GM18909 (cell line): Measurements from ENCODE around the gene PRR29.

Source experiments
- ATAC-seq: cut with Tn5 transposase; IDR thresholded peaks from one replicate; pipeline ENCODE4 v1.9.1; 2021; ENCODE audit warnings: mild to moderate bottlenecking; ENCODE audit not compliant: unreplicated experiment, poor library complexity

Gene PRR29

GRCh38 chr17:63998050-63998720 lies at the start of gene PRR29:
PRR29 (plus strand) TSS chr17:63998351; CDS start chr17:63998365, 14 bp downstream.
- ATAC-seq, result peak; percentile 72

DNA sequence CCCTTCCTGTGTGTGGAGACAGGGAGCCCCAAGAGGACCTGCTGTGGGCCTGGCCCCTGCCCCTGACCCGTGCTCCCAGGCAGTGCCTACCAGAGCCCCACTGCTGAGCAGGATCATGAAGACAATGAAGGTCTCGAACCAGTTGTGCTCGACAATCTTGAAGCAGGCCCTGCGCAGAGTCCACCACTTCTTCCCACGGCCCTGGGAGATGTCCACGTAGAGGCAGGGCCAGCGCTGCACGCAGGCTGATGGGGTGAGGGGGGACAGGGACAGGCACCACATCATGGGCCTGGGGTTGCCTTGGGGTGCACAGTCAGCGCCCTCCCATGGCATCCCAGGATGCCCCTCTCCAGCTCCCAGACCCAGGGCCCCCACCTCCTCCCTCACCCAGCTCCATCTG lies 49.6 kb upstream of the PRR29 start:
- ATAC-seq, result no peak

- ATAC-seq, result no peak
Measured at GRCh38 chr17:63949576-63950250, 48.4 kb upstream of the PRR29 start.

DNA sequence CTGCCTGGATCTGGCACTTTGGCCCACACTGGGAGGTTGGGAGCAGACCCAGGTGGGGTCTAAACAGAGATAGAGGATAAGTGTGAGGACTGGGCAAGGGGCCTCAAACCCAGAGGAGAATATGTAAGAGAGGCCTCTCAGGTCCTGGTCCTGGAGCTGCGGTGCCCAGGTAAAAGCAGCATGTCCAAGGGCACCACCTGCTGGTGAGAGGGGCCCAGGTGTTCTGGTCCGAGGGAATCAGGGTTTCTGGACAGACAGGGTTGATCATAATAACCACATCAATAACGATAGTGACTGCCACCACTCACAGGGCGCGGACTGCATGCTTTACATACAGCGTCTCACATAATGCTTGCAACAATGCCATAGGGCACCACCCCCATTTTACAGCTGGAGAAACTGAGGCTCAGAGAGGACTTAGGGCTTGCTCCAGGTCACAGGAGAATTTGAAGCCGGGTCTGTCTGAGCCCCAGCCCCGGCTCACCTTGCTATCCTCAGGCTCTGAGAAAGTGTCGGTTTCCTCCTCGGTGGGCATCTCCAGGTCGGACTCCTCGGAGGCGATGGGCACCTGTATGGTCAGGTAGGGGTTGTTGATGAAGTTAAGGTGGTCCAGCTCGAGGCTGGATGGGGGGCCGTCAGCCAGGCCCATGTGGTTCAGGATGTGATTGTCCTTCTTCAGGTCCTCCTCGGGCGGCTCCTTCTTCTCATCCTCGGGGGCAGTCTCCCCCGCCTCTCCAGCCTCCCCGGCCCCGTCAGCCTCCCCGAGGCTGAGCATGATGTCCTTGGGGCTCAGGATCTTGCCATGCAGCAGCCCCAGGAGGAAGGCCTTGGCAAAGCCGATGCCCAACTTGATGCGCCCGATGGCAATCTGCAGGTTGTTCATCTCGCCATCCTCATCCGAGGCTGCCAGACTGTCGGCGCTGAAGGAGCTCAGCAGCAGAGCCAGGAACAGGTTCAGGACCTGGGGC lies 46.9 kb upstream of the PRR29 start:
- no peak for ATAC-seq

DNA sequence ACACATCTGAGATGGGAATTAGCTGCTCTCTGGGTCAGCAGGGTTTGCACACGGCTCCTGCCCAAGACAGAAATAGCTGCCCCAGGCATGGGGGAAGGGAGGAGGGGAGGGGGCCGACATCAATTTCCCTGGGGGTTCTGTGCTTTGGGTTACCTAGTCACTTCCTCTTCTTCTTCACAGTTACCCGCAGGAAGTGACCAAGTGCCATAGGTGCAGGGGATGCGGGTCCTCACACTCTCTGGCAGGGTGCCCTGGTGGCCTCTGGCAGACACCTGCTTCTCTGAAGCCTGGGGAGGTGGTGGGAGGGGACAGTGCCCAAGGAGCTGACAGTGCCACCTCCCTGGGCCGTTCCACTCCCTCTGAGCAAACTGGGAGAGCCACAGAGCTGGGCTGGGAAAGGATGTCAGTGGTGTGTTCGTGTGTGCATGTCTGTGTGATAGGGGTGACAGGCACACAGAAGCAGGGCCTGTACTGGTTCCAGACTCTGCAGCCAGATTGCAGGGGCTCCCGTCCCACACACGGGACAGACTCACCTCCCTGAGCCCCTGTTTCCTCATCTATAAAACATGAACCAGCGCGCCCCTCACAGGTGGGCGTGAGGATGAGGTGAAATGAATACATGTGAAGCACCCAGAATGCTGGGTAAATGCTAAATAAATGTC lies 43.6 kb upstream of the PRR29 start:
- ATAC-seq, result peak; percentile 71

DNA sequence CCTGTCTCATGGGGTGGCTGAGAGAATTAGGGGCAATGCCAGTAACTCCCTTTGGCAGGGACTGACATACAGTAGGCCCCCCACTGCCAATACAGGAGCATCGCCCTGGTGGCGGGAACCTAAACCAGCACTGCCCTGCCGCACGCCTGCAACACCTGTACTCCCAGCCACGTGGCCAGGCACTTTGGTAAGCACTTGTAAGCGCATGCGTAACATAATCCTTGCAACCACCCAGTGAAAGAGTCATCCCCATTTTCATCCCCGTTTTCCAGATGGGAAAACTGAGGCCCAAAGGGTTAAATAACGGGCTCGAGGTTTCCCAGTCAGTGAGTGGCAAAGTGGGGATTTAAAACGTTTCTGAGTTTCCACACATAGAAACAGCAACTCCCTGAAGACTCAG lies 42.9 kb upstream of the PRR29 start:
- ATAC-seq, result no peak

DNA sequence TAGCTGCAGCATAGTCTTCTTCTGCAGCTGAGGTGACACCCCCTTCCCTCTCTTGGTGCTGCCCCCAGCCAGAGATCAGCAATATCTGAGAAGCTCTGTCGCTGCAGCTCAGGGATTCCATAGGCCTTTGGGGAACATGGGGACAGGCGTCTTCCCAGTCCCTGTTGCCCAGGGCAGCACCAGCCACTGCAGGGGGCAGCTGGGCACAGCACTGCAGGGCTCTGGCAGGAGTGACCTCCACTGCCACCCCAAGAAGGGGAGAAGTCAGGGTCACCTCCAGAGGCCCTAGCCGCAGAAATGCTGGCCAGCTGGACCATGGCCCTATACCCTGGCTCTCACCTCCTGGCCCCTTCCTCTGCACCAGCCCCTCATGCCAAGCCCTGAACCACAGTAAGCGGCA lies 42.4 kb upstream of the PRR29 start:
- no peak for ATAC-seq

DNA sequence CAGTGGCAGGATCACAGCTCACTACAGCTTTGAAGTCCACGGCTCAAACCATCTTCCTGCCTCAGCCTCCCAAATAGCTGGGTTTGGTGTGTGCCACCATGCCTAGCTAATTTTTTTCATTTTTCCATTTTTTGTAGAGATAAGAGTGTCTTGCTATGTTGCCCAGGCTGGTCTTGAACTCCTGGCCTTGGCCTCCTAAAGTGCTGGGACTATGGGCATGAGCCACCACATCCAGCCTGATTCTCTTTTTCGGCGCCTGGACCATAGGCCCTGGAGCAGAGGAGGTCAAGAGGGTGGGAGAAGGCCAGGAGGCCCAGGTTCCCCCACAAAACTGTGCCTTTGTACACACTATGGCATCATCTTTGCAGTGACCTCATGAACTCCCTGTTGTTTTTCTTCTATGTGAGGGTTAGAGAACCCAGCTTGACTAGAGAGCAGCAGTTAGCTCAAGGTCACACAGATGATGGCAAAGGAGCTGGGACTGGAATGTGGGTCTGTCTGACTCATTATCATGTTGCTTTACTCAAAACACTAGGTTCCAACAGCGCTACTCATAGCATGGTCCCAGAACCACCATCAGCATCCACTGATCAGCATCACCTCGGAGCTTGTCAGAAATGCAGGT lies 41.7 kb upstream of the PRR29 start:
- ATAC-seq, result no peak

DNA sequence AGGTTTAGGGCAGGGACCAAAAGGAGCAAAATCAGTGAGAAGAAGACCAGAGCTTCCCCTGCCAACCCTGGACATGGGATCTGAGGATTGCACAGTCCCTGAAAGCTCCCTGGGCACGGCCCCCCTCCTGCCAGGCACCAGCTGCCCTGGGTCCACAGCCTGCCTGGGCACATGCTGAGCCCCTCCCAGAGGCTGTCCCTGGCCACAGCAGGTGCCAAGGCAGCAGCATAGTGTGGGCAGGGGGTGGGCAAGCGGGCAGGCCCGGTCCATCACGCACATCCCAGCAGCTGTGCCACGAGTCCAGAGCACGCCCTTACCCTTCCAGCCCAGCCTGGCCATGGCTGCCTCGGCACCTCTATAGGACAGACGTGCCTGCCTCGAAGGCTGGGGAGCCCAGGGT lies 38.1 kb upstream of the PRR29 start:
- ATAC-seq, result no peak

- no peak for ATAC-seq
Measured at GRCh38 chr17:63960430-63960829, 37.7 kb upstream of the PRR29 start.

- ATAC-seq, result no peak
Measured at GRCh38 chr17:63961355-63962212, 36.6 kb upstream of the PRR29 start.

GRCh38 chr17:63962298-63962744 lies 35.8 kb upstream of the PRR29 start:
- no peak for ATAC-seq

DNA sequence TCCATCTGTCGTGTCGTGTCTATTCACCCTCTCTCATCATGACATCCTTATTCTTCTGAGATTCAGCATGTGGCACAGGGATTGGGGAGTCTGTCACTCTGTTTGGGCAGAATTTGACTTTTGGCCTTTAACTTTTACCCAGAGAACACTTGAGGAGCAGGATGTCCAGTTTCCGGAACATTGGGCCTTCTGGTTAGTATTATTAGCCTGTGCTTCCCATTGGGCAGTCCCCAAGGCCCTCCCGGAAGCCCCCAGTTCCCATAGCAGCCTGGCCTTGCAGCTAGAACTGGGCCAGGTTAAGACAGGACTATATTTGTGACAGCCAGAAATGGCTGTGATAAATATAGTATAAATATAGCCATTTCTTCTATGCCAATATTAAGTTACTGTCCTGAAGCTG lies 35.0 kb upstream of the PRR29 start:
- ATAC-seq, result no peak

DNA sequence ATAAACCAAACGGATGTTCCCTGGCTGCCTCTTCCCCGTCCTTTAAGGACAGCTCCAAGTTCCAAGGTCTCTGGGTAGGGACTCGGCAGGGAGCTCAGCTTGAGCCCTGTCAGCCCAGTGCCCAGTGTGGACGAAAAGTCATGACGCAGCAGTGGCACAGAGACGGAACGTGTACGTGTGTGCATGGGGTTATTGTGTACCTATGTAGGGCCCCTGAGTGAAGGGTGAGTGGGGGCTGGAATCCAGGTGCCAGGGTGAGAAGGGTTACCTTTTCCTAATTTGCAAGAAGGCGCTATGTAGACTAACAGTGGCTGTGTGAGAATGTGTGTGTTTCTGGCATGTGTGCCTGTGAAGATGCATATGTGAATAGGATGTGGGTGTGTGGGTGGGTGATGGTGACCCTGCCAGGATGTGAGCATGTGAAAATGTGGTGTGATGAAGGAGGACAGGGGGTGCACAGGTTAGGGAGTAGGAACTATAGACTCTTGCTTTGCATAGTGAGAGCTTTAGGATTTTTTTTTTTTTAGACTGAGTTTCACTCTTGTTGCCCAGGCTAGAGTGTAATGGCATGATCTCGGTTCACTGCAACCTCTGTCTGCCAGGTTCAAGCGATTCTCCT lies 31.4 kb upstream of the PRR29 start:
- ATAC-seq, result peak; percentile 74

DNA sequence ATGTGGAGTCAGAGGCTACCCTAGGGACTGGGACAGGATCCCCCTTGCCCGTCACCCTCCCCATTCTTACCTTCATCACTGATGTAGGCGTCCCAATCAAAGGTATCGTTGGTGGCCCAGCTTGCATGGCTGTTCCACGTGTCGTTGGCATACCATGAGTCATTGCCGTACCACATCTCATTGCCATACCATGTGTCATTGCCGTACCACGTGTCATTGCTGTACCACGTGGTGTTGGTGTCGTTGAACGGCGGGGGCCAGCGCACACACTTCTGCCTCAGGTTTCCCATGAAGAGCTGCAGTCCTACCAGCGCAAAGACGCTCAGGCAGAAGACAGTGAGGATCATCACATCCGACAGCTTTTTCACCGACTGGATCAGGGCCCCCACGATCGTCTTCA lies 30.2 kb upstream of the PRR29 start:
- no peak for ATAC-seq

DNA sequence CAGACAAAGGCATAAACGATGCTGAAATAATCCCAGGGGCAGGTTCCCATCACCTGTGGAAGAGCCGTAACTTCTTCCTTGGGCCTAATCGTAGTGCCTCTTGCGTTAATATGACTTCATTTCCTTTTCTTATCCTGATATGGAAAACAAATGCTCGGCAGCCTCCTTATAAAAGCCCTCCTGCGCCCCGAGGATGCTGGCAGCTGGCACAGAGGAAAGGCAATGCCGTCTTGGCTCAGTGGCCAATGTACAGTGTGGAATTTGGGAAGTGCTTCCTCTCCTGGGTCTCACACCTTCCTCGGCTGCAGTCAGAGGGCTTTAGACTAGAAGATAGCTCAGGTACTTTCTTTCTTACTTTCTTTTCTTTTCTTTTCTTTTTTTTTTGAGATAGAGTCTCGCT lies 28.9 kb upstream of the PRR29 start:
- ATAC-seq, result no peak

DNA sequence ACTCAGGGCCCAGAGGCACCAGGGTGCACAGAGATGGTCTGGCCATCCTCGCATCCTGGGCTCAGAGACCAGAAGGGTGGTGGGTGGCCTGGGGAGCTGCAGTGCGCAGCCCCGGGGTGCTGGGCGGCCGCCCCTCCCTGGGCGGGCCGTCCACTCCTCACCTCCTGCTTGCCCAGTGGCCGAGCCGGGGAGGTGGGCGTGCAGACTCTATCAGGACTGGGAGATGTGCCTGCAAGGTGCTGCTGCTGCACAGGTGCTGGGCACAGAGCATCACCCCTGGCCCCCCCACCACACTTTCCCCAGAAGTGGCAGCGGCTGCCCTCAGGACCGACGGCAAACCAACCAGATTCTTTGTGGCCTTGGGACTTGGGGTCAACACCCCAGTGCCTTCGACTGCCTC lies 25.4 kb upstream of the PRR29 start, which contains the start of gene SCN4A:
Gene SCN4A (minus strand): TSS at position 123 of the 400 bp plus-strand sequence. CDS start 77 bp downstream, at position 46.
- no peak for ATAC-seq

GRCh38 chr17:63973247-63973646 lies 24.9 kb upstream of the PRR29 start:
- ATAC-seq, result no peak
